ENCODE results near the gene ADARB1.

Gene ADARB1

DNA sequence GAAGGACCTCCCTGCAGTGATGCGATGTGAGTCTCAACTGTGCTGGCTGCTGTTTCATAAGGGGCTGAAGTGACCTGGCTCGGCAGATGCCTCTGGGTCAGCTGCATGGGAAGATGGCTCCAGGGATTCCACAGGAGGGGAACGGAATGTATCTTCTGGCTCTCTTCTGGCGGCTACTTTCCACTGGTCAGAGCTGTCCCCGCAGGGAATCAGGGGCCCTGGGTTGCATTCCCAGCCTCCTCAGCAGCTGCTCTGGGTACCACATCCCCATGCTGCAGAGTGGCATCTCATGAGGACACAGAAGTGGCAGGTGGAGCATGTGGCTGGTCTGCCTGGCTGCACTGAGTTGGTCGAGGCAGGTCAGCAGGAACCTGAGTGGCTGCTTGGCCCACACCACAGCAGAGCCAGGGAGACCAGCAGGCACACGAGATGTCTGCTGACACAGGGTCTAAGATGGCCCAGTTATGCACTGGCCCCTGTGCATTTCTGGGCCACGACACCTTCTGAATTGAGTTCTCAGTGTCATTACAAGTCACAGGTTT, 170.5 kb downstream of the ADARB1 start:
- in situ Hi-C loops (cut with HindIII; ENCODE audit: low sequenced_read_pairs): no loop called here

DNA sequence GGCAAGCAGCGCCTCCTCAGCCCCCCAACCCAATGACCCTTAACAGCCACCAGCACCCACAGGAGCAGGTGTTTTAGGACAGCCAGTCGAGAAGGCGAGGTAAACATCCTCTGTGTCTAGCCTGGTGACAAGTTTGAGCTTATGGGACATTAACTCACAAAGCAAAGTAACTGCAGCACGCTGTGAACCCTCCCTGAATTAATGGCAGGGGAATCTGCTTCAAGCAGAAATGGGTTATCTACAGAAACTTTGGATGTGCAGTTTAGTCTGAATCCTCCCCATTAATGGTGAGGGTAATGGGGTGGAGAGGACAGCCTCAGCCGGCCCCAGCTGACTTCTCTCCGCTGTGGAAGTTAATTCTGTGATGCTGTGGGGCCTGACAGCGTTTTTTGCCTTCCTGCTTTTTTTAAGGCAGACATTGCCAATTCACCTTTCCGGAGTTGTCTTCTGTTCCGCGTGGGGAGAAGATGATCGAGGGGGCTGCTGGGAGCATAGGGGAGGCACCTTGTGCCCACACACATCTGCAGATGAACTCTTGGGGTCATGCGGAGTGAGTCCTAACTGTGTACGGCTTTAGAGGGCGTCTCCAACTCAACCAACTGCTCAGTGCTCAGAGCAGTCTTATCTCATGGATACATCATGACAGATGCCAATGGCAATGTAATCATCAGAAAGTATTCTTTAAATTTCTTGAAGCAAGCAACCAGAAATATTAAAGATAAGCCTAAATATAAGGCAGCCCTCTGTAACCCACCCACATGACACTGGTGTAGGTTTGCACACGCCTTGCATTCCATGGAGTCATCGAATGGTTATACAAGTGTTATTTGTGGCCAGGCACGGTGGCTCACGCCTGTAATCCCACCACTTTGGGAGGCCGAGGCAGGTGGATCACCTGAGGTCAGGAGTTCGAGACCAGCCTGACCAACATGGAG, 172.3 kb downstream of the ADARB1 start:
- in situ Hi-C loops (cut with HindIII; ENCODE audit: low sequenced_read_pairs): no loop called here

DNA sequence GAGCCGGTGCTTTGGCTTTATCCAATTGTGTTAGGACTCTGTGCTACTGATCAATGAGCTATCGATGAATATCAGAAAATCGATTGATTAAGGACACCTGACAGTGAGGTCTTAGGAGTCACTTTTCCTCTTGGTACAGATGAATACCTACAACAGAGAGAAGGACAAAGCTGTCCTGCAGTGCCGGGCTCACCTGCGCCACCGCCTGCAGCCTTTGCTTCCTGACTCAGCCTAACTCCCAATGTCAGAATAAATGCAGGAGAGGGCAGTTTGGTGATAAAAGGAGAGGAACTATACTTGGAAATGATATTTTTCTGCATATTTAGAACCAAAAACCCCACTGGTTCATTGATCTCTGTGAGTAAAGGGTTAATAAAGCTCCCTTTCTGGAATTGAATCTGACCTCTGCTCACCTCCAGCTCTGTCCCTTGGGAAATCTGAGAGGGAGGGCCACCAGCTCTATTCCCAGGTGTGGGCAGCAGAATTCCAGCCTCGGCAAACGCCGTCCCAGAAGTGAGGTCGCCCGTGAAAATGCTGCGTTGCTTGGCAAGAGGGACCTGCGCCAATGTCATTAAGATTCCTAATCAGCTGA, 174.0 kb downstream of the ADARB1 start:
- in situ Hi-C loops (cut with HindIII; ENCODE audit: low sequenced_read_pairs): no loop called here

DNA sequence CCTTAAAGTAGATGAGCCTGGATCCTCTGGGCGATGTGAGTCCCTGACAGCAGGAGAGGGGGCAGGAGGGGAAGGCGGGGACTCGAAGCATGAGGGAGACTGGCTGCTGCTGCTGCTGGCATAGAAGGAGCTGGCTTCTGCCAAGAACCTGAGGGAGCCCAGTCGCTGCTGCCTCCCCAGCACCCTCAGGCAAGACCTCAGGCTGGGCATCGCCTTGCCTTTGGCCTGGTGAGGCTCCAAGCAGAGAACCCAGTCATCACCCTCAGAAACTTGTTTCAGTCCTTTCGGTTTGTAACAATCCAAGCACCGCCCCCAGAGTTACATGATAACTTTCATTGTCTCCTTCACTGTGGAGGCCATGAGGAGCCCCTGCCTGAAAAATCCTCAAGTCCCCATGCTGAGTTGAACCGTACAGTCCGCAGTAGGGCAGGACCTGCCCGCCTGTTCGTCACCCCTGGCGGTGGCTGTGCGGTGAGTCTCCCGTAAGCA, 174.6 kb downstream of the ADARB1 start:
- in situ Hi-C loops (cut with HindIII; ENCODE audit: low sequenced_read_pairs): no loop called here

DNA sequence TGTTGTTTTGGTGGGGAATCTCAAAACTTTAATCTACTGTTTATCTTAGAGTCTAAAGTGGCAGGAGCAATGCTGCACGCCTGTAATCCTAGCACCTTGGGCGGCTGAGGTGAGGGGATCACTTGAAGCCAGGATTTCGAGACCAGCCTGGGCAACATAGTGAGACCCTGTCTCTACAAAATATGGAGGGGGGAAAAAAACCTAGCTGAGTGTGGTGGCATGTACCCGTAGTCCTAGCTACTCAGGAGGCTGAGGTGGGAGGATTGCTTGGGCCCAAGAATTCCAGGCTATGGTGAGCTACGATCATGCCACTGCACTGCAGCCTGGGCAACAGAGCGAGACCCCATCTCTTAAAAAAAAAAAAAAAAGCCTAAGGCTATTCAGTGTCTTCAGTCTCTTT, 175.2 kb downstream of the ADARB1 start:
- in situ Hi-C loops (cut with HindIII; ENCODE audit: low sequenced_read_pairs): no loop called here

DNA sequence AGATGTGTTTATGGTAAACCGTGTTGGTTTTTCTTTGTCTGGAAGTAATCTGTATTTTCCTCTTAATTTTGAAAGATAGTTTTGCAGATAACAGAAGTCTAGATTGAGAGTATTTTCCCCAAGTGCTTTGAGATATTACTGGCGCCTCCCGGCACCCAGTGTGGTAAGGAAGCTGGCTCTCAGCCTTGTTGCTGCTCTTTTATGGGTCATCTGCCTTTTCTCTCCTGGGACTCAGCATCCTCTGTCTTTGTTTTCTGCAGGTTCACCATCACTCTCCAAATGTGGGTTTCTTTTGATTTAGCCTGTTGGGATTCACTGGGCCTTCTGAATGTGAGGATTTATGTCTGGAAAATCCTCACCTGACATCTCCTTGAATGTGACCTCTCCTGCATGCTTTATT, 175.9 kb downstream of the ADARB1 start:
- in situ Hi-C loops (cut with HindIII; ENCODE audit: low sequenced_read_pairs): no loop called here

DNA sequence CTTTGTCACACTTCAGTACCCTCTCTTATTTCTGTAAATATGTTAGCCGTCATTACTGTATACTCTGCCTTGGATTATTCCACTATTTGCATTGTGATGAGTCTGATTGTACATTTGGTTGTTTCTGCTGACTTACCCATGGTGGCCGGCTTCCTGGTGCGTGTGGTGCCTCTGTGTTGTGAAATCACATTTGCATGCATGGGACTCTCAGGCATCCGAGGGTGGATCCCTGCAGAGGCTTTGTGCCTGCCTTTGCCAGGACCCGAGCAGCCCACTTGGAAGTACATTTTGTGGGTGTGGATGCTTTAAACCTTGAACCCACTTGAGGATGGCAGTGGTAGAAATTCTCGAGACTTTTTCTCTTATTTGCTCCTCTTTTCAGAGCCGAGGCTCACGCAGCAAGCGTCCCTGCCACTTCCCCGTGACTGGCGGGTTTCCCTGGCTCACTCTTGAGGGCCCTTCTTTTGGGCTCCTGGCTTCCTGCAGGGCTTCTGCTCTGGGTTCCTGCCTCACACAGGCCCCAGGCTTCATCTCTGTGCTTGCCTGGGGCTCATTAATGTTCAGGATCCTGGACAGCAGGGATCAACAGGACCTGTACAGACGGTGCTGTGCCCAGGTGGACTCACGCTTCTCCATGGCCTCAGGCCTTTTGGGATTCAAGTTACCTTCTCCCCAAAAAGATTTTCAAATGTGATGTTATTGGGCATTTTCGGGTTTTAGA, 176.7 kb downstream of the ADARB1 start:
- in situ Hi-C loops (cut with HindIII; ENCODE audit: low sequenced_read_pairs): no loop called here

DNA sequence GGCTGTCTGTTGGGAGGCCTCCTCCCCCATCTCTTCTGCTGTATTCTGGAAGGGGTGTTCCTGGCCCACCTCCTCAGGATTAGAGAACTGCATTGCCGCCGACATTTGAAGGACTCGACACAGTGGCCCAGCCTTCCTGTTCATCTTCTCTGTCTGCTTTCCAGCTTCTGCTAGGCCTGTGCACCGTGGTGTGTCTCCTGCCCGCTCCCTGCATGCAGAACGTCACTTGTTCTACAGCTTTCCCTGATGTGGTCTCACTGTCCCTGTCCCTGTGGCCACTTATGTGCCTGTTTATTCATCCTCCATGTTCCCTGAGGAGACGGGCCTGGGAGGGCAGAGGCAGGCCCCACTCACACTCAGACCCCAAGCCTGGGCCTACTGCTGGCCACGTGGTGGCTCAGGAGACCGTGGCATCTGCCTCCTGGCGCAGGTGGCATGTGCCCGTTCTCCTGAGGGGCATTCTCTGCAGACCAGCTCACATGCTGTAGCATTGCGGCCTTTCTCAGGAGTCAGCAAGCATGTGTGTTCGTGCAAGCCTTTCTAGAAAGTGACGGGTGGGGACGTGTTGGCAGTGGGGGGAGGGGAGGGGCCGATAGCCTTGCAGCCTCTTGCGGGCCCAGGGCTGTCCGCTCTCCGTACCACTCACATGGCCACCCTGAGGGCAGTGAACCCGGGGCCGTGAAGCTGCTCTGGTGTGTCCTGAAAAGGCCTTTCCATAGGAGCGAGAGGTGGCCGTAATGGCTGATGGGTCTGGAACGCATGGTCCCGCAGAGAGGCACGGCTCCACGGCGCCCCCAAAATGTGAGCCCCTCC, 177.5 kb downstream of the ADARB1 start:
- in situ Hi-C loops (cut with HindIII; ENCODE audit: low sequenced_read_pairs): no loop called here

DNA sequence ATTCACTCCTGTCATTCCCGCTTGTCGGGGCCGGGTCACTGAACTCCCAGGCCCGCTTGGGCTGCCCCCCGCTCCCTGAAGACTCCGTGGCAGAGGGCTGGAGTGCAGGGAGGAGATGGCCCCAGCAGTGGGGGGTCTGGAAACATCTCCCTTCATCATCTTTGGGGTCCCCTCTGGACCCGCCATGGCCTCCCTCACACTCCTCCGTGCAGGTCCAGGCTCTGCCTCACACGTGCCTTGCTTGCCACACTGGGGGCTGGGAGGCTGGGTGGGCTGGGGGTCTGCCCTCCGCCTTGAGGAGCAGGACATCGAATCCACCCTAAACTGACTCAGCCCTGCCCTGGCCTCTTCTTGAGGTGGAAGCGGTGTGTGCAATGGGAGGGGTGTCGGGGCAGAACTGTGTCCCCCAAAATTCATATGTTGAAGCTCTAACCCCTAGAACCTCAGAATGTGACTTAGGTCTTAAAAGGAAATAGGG, 178.1 kb downstream of the ADARB1 start:
- in situ Hi-C loops (cut with HindIII; ENCODE audit: low sequenced_read_pairs): no loop called here

DNA sequence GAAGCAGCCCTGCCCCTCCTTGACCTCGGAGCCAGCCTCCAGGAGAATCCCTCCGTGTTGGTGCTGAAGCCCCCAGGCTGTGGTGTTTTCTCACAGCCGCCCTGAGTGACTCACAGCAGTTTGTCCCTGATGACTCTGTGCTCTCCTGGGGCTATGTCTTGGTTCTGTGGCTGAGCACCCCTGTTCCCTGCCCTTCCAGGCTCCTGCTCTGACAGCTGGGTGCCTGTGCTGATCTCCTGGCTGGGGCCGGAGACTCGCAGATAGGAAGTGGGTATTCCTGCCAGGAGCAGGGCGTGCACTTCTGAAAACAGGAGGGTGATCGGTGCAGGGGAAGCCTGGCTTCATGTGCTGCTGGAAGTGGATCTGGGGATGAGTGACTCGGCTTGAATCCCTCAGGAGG, 178.8 kb downstream of the ADARB1 start:
- in situ Hi-C loops (cut with HindIII; ENCODE audit: low sequenced_read_pairs): no loop called here

DNA sequence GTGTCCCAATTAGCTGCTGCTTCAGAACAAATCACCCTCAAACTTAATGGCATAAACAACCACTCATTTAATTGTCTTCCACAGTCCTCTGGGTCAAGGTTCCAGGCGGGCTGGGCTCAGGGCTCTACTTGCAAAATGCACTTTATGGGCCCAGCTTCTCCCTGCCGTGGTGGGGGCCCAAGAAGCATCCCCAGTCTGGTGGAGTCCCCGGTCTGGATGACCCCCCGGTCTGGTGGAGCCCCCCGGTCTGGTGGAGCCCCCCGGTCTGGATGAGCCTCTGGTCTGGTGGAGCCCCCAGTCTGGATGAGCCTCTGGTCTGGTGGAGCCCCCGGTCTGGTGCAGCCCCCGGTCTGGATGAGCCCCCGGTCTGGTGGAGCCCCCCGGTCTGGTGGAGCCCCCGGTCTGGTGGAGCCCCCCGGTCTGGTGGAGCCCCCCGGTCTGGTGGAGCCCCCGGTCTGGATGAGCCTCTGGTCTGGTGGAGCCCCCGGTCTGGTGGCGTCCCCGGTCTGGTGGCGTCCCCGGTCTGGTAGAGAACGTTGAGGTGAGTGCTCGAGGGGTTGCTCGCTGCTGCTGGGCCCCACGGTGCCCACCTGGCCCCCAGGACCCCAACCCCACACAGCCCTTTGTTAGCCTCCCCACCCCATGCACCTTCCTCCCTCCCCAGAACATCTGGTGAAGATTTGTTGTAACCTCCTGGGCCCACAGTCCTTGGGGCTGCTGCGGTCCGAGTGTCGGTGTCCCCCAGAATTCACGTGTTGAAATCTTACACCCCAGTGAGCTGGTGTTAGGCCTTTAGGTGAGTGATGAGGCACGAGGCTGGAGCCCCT, 179.5 kb downstream of the ADARB1 start:
- in situ Hi-C loops (cut with HindIII; ENCODE audit: low sequenced_read_pairs): no loop called here

DNA sequence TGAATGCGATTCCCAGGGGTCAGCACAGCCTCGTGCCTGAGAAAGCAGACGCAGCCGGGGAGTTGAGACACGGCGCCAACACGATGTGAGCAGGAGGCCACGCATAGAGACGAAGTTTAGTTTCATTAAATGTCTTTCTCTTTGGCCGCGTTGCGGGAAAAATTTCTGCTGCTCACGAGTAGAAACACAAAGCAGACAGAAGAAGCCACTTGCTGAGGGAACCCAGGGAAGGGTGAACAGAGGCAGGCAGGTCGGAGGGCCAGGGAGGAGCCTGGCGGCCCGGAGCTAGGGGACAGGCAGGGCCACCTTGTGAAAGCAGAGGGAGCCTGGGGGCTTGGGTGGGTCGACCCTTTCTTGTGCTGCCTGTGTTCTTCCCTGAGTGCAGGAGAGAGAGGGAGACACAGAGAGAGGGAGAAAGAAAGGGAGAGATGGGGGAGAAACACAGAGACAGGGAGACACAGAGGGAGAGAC, 180.1 kb downstream of the ADARB1 start:
- in situ Hi-C loops (cut with HindIII; ENCODE audit: low sequenced_read_pairs): no loop called here

DNA sequence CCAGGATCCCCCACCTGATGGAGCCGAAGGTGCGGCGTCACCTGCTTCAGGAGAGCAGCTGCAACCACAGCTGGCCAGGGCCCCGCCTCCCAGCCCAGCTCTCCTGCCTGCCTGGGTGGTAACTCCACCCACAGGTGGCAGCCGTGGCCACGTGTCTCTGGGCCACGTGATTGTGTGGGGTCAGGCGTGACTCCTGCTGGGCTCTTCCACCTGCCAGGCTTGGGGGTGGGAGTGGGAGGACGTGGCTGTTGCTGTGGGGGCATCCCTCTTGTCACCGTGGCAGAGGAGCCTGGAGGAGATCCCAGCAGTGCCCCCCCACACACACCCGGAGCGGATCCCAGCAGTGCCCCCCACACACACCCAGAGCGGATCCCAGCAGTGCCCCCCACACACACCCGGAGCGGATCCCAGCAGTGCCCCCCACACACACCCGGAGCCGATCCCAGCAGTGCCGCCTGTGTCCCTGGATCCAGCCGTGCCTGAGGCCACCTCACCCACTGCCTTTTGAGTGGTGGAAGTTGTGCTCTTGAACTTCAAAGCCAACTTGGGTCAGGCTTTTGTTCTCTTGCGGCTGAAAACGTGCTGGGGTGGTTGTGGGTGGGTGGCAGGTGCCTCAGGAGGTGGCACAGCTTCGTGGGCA, 181.1 kb downstream of the ADARB1 start:
- in situ Hi-C loops (cut with HindIII; ENCODE audit: low sequenced_read_pairs): no loop called here

DNA sequence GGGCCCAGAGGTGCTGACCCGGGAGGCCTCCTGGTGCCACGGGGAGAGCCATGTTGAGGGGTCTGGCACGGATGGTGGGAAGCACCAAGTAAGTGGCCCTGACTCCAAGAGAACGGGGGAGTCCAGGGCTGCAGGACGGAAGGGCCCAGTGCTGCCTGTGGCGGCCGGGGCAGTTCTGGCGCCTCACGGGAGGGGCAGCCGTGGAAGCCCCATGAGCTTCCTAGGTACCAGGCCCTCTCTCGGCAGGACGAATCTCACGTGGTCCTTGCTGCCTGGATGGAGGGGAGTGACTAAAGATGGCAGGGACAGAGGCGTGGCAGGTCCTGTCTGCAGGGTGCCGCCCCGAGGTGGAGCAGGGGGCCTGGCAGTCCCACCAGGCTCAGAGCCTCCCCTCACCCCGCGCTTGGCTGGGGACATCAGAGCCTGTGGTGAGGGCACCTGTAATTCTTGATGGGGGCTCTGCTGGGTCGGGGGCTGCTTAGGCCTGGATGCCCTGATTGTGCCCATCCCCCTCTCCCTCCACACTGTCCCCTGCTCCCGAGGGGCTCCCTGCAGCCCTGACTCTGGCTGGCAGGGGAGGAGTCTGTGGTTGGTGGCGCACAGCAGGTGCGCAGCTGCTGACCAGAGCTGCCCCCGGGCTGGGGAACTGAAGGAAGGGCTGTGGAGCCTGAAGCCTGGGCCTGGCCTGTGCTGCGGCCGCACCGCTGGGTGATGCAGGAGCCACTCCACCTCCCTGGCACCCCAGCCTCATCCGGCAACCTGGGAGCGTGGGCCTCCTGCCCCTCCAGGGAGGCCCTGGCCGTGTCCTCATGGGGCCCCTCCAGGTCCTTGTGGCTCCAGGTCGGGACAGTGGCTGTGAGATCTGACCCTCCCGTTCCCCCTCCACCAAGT, 181.9 kb downstream of the ADARB1 start:
- in situ Hi-C loops (cut with HindIII; ENCODE audit: low sequenced_read_pairs): no loop called here

DNA sequence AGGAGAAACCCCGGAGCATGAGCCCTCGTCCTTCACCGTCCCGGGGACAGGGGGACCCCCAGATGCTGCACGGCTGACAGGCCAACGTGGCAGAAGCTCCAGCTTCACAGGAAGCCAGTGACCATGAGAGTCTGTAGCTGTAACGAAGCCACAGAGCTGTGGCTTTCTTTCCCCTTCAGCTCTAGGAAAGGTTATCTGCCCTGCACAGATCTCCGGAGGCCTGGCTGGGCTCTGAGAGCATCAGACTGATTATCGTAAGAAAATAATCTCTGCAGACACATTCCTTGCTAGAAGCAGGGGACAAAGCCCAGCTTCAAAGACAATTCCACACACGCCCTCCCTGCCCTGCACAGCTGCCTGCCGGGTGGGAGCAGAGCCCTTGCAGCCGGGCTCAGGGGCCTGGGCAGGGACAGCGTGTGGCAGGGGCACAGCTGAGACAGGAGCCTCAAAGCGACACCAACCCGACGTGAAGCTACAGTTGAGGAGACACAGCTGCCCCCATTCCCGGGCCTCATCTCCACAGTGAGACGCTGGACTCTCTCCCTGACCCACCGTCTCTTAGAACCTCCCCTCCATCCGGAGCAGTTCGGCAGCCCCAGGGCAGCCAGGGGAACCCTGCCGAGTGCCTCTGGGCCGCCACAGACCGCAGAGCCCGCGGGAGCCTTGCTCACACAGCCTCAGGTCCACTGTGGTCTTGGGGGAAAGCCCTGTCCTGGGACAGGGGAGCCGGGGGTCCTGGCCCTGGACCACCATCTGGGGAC, 182.7 kb downstream of the ADARB1 start:
- in situ Hi-C loops (cut with HindIII; ENCODE audit: low sequenced_read_pairs): no loop called here

DNA sequence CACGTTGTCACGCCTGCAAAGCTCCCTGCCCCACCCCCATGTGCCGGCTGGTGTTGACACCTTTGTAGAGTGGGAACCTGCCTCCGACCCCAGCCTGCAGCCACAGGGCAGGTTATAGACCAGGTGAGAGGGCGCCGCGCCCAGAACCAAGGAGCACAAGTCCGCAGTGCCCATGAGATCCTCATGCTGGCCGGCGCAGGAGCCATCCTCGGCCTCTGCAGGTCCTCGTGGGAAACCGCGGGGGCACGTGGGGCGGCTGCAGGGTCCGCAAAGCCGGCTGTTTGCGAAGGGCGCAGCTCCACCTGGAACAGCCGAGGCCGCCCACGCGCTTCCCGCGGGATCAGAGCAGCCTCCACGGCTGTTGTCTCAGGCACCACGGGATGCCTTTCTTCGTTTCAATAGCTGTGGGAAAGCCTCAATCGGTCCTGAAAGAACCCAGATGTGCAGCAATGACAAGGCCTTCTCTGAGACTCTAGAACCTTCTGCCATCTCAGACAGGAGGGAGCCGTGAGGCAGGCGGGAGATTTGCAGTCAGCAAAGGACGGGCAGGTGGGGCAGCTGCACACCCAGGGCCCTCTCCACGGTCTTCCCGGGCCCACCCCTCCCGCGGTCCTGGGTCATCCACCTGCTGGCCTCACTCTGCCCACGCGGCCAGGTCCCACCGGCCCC, 183.4 kb downstream of the ADARB1 start:
- in situ Hi-C loops (cut with HindIII; ENCODE audit: low sequenced_read_pairs): no loop called here

DNA sequence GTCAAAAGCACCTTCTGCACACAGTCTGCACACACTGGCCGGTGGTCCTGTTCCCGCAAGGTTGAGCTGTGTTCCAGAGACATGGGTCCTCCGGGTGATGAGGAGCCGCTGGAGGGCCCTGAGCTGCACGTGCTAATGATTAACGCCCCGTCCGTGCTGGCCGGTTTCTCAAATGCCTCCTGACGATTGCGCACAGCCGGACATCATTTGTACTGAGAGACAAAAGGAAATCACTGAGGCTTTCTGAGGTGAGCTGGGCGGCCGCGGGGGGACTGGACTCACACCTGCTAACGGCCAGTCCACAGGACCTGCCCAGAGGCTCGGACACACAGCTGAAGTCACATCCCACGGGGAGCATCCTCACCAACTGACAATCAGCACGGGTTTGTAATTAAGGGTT, 184.1 kb downstream of the ADARB1 start:
- in situ Hi-C loops (cut with HindIII; ENCODE audit: low sequenced_read_pairs): no loop called here

Measured in endothelial cell of hepatic sinusoid (primary cell).